HEK293T (cell line): ENCODE results near the gene LMNB1.

Experiments
- BHLHE40 ChIP-seq: fragments of 450-650 bp; IDR thresholded peaks from 2 replicates; pipeline ENCODE4 v1.6.1; 2016; ENCODE audit warnings: mild to moderate bottlenecking, moderate library complexity, borderline replicate concordance
- FOXK2 ChIP-seq: fragments of 450-650 bp; IDR thresholded peaks from 2 replicates; pipeline ENCODE4 v1.6.1; 2016; ENCODE audit warnings: mild to moderate bottlenecking
- NFRKB ChIP-seq: fragments of 450-650 bp; IDR thresholded peaks from 2 replicates; pipeline ENCODE4 v1.6.1; 2016; ENCODE audit warnings: mild to moderate bottlenecking, moderate library complexity
- TARDBP ChIP-seq: fragments of 450-650 bp; IDR thresholded peaks from 2 replicates; pipeline ENCODE4 v1.6.1; 2016

- TF ChIP-seq TARDBP (no peak), NFRKB (no peak), FOXK2 (no peak), BHLHE40 (no peak)
Observed at GRCh38 chr5:126871441-126871840, 94.5 kb downstream of the LMNB1 start.
